Trophoblast cell (in vitro differentiated cells and primary cell): ENCODE results near the gene TSSC4.

ENCODE experiments used
- DNase-seq, 2 donors: peaks; one replicate each; pipeline ENCODE4 v3.0.0-alpha.2; 2016
- H2AFZ ChIP-seq: 2 replicates; pipeline ENCODE4 v1.6.1; 2013; ENCODE audit warnings: low read length, moderate library complexity, mild to moderate bottlenecking; ENCODE audit not compliant: insufficient read depth, poor library complexity
- H2AK5ac ChIP-seq: 2 replicates; pipeline ENCODE4 v1.6.1; 2013; ENCODE audit warnings: mild to moderate bottlenecking, low read length
- H2BK120ac ChIP-seq: 2 replicates; pipeline ENCODE4 v1.6.1; 2013; ENCODE audit warnings: low read length, mild to moderate bottlenecking, moderate library complexity; ENCODE audit not compliant: insufficient read depth, poor library complexity
- H2BK12ac ChIP-seq: 2 replicates; pipeline ENCODE4 v1.6.1; 2013; ENCODE audit warnings: mild to moderate bottlenecking, low read length, moderate library complexity
- H2BK5ac ChIP-seq: 2 replicates; pipeline ENCODE4 v1.6.1; 2013; ENCODE audit warnings: low read length, low read depth, moderate library complexity, mild to moderate bottlenecking; ENCODE audit not compliant: poor library complexity
- H3K14ac ChIP-seq: 2 replicates; pipeline ENCODE4 v1.6.1; 2013; ENCODE audit warnings: mild to moderate bottlenecking, low read length
- H3K18ac ChIP-seq: 2 replicates; pipeline ENCODE4 v1.6.1; 2013; ENCODE audit warnings: mild to moderate bottlenecking, low read length
- H3K23ac ChIP-seq: 2 replicates; pipeline ENCODE4 v1.6.1; 2013; ENCODE audit warnings: low read length
- H3K27ac ChIP-seq: 2 replicates; pipeline ENCODE4 v1.5.1; 2013; ENCODE audit warnings: low read depth, mild to moderate bottlenecking, inconsistent platforms, low read length, moderate library complexity
- H3K27me3 ChIP-seq: 2 replicates; pipeline ENCODE4 v1.6.1; 2013; ENCODE audit warnings: inconsistent platforms, mild to moderate bottlenecking, low read length, moderate library complexity; ENCODE audit not compliant: insufficient read depth
- H3K36me3 ChIP-seq, 2 experiments: 1 replicate in 1 of 2; 2 replicates in 1 of 2; pipeline ENCODE4 v1.6.1; 2013; ENCODE audit warnings: low read length in 2 of 2, mild to moderate bottlenecking in 2 of 2, moderate library complexity in 1 of 2; ENCODE audit not compliant: insufficient read depth in 2 of 2, control insufficient read depth in 1 of 2
- H3K4ac ChIP-seq: 2 replicates; pipeline ENCODE4 v1.6.1; 2013; ENCODE audit warnings: low read depth, mild to moderate bottlenecking, low read length, moderate library complexity
- H3K4me1 ChIP-seq, 2 experiments: 1 replicate in 1 of 2; 2 replicates in 1 of 2; pipeline ENCODE4 v1.6.1; 2013; ENCODE audit warnings: low read length in 2 of 2, mild to moderate bottlenecking in 2 of 2, moderate library complexity in 1 of 2; ENCODE audit not compliant: insufficient read depth in 2 of 2, control insufficient read depth in 1 of 2
- H3K4me2 ChIP-seq: 2 replicates; pipeline ENCODE4 v1.6.1; 2013; ENCODE audit warnings: inconsistent platforms, mild to moderate bottlenecking, low read length, moderate library complexity
- H3K4me3 ChIP-seq: 2 replicates; pipeline ENCODE4 v1.5.1; 2013; ENCODE audit warnings: mild to moderate bottlenecking, low read depth, low read length, inconsistent platforms
- H3K79me1 ChIP-seq: one replicate; pipeline ENCODE4 v1.6.1; 2013; ENCODE audit warnings: low read length
- H3K79me2 ChIP-seq: 2 replicates; pipeline ENCODE4 v1.6.1; 2013; ENCODE audit warnings: low read length, mild to moderate bottlenecking; ENCODE audit not compliant: control insufficient read depth, insufficient read depth, poor library complexity
- H3K9ac ChIP-seq: 2 replicates; pipeline ENCODE4 v1.6.1; 2013; ENCODE audit warnings: mild to moderate bottlenecking, low read length
- H3K9me3 ChIP-seq: 2 replicates; pipeline ENCODE4 v1.6.1; 2013; ENCODE audit warnings: low read depth, mild to moderate bottlenecking, control low read depth, inconsistent platforms, low read length; ENCODE audit not compliant: insufficient read depth
- H4K12ac ChIP-seq: 2 replicates; pipeline ENCODE4 v1.6.1; 2013; ENCODE audit warnings: low read depth, mild to moderate bottlenecking, low read length, moderate library complexity
- H4K8ac ChIP-seq: 2 replicates; pipeline ENCODE4 v1.6.1; 2013; ENCODE audit warnings: low read depth, mild to moderate bottlenecking, low read length, moderate library complexity
- H4K91ac ChIP-seq: one replicate; pipeline ENCODE4 v1.6.1; 2013; ENCODE audit warnings: low read depth, mild to moderate bottlenecking, low read length, moderate library complexity
- WGBS: extraction: QIAGEN DNeasy Blood & Tissue Kit; methylation state at CpG from one replicate; pipeline ENCODE4 v1.1.7; 2013; ENCODE audit warnings: missing lambda C conversion rate; ENCODE audit not compliant: insufficient read length, insufficient coverage; ENCODE audit errors: extremely low coverage; 5-methylcytosine and 5-hydroxymethylcytosine counted together

TSSC4 gene

DNA sequence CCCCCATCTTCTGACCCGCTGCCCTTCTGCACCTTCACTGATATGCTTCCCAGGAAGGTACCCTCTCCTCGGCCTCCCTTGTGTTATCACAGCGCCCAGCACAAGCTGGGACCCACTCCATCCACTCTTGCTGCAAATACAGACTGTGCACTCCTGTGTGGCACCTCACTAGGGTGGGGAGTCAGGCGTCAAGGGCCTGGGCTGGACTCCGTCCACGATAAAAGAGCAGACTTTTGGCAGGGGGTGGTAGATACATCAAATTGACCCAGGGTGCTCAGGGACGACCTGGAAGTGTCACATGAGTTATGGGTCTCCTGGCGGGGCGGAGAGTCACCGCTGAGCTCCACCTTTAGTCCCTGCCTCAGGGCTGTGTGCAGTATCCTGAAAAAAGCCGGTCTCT lies 42.9 kb downstream of the TSSC4 start:
- Histone ChIP-seq H2AK5ac (no peak overlapping the region), H3K4ac (no peak overlapping the region), H3K4me3 (no peak overlapping the region), H3K23ac (no peak overlapping the region), H2BK5ac (no peak overlapping the region), H2AFZ (no peak overlapping the region), H3K4me2 (no peak overlapping the region), H3K9ac (no peak overlapping the region), H3K27ac (no peak overlapping the region), H4K91ac (no peak overlapping the region), H3K14ac (no peak overlapping the region), H3K4me1 (no peaks in the 10 kb centered on the region), H3K27me3 (peaks cover 33% of the 10 kb centered on the region), H2BK120ac (no peak overlapping the region), H4K8ac (no peak overlapping the region), H4K12ac (no peak overlapping the region), H2BK12ac (no peak overlapping the region), H3K79me1 (no peaks in the 10 kb centered on the region), H3K18ac (no peak overlapping the region), H3K79me2 (no peaks in the 10 kb centered on the region), H3K36me3 (no peaks in the 10 kb centered on the region), H3K9me3 (peaks cover 11% of the 10 kb centered on the region)
- DNase-seq: no peak
- no CpG with 5 or more reads among the region's 11 CpGs for WGBS

DNA sequence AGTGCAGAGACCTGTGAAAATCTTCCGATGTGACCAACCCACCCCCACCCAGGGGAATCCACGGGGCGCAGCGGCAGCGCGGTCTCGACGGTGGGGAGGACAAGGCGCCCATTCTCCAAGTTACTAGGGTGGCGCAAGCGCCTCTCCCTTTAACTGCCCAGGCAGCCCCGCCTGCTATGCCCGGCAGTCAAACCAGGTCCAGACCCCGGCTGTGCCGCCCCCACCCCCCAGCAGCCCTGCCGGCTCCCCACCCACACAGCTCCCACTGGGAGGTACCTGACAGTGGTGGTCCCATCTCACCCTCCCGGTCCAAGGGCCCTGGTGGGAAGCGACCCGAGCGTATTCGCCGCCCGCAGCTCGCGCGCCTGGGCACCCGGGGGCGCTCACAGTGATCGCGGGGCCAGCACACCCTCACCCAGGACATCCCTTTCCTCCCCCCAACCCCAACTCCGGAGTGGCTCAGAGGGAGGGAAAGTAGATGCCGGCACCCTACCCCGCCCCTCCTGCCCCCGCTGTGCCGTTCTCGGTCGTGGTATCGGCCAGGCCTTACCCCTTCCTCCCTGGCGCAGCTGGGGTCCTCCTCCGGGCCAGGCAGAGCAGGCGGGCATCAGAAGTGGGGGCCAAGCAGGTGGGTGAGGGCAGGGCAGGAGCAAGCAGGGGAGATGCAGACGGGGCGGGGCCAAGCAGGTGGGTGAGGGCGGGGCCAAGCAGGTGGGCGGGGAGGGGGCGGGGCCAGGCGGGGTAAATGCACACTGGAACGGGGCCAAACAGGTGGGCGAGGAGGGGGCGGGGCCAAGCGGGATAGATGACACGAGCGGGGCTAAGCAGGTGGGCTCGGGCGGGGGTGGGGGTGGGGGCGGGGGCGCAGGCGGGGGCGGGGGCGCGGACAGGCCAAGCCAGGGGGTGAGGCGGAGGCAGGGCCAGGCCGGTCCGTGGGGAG lies 43.6 kb downstream of the TSSC4 start, which contains the start of gene TRPM5:
TSS of gene TRPM5 (minus strand) at position 634 of the 940 bp plus-strand sequence. CDS start 21,478 bp downstream, outside the sequence.
- Histone ChIP-seq H2BK5ac (no peak within 1 kb of the TSS), H3K4me1 (no peaks in the 10 kb centered on the region), H3K9me3 (peaks cover 11% of the 10 kb centered on the region), H2AK5ac (no peak within 1 kb of the TSS), H3K79me2 (no peaks in the 10 kb centered on the region), H2BK120ac (no peak within 1 kb of the TSS), H3K27me3 (peaks cover 33% of the 10 kb centered on the region), H4K91ac (no peak within 1 kb of the TSS), H3K36me3 (no peaks in the 10 kb centered on the region), H3K79me1 (no peaks in the 10 kb centered on the region), H3K23ac (no peak within 1 kb of the TSS), H3K4me2 (peak within 1 kb of the TSS; percentile 52), H3K27ac (no peak within 1 kb of the TSS), H3K9ac (no peak within 1 kb of the TSS), H3K14ac (no peak within 1 kb of the TSS), H3K18ac (no peak within 1 kb of the TSS), H4K12ac (no peak within 1 kb of the TSS), H3K4me3 (no peak within 1 kb of the TSS), H2BK12ac (no peak within 1 kb of the TSS), H4K8ac (no peak within 1 kb of the TSS), H3K4ac (no peak within 1 kb of the TSS), H2AFZ (no peak within 1 kb of the TSS)
- DNase-seq: no peak
- WGBS: no CpG with 5 or more reads among the region's 64 CpGs

DNA sequence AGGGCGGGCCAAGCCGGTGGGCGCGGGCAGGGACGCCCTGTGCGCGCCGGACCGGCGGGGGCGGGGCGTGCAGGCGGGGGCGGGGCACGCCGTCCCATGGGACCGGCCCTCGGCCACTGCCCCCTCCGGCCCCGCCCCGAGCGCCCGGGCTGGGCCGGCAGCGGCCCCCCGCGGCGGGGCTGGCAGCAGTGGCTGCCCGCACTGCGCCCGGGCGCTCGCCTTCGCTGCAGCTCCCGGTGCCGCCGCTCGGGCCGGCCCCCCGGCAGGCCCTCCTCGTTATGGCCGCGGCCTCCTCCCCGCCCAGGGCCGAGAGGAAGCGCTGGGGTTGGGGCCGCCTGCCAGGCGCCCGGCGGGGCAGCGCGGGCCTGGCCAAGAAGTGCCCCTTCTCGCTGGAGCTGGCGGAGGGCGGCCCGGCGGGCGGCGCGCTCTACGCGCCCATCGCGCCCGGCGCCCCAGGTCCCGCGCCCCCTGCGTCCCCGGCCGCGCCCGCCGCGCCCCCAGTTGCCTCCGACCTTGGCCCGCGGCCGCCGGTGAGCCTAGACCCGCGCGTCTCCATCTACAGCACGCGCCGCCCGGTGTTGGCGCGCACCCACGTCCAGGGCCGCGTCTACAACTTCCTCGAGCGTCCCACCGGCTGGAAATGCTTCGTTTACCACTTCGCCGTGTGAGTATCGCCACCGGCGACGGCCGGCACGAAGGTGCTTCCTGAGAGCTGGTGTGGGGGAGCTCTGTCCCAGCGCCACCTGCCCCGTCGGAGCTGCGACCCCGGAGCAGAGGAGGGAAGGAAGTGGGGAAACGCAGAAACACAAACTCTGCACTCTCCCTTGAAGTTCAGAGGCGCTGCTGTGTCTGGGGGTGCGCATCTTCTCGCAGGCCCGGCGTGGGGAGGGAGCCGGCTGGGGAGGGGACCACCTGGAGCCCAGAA lies 44.5 kb downstream of the TSSC4 start, which contains the start of gene KCNQ1:
TSS of gene KCNQ1 (plus strand) at position 188 of the 925 bp plus-strand sequence. CDS start at position 279, 91 bp downstream.
- Histone ChIP-seq H2BK12ac (no peak within 1 kb of the TSS), H3K4me2 (peak within 1 kb of the TSS; percentile 52), H2AK5ac (no peak within 1 kb of the TSS), H3K23ac (no peak within 1 kb of the TSS), H3K36me3 (no peaks in the 10 kb centered on the region), H3K27me3 (peaks cover 33% of the 10 kb centered on the region), H4K8ac (no peak within 1 kb of the TSS), H2BK120ac (no peak within 1 kb of the TSS), H3K9ac (no peak within 1 kb of the TSS), H3K4ac (no peak within 1 kb of the TSS), H3K4me1 (no peaks in the 10 kb centered on the region), H4K12ac (no peak within 1 kb of the TSS), H3K79me1 (no peaks in the 10 kb centered on the region), H3K9me3 (peaks cover 11% of the 10 kb centered on the region), H3K27ac (no peak within 1 kb of the TSS), H3K4me3 (no peak within 1 kb of the TSS), H3K14ac (no peak within 1 kb of the TSS), H4K91ac (no peak within 1 kb of the TSS), H3K79me2 (no peaks in the 10 kb centered on the region), H2BK5ac (no peak within 1 kb of the TSS), H2AFZ (no peak within 1 kb of the TSS), H3K18ac (no peak within 1 kb of the TSS)
- peak in 1 of 2 donors; percentile 35 for DNase-seq
- no CpG with 5 or more reads among the region's 116 CpGs for WGBS

GRCh38 chr11:2445746-2446551 lies 45.4 kb downstream of the TSSC4 start:
- Histone ChIP-seq H4K12ac (no peak overlapping the region), H3K27me3 (peaks cover 33% of the 10 kb centered on the region), H3K79me2 (no peaks in the 10 kb centered on the region), H3K27ac (no peak overlapping the region), H2AFZ (no peak overlapping the region), H3K14ac (no peak overlapping the region), H3K18ac (no peak overlapping the region), H3K4ac (no peak overlapping the region), H2BK5ac (no peak overlapping the region), H3K4me1 (no peaks in the 10 kb centered on the region), H3K36me3 (no peaks in the 10 kb centered on the region), H3K4me2 (no peak overlapping the region), H3K9ac (no peak overlapping the region), H3K9me3 (peaks cover 10% of the 10 kb centered on the region), H2BK12ac (no peak overlapping the region), H2BK120ac (no peak overlapping the region), H4K91ac (no peak overlapping the region), H3K23ac (no peak overlapping the region), H3K4me3 (no peak overlapping the region), H2AK5ac (no peak overlapping the region), H4K8ac (no peak overlapping the region), H3K79me1 (no peaks in the 10 kb centered on the region)
- DNase-seq: no peak
- no CpG with 5 or more reads among the region's 23 CpGs for WGBS
